Dendritic cell treated with granulocyte-macrophage colony-stimulating factor and Interleukin-4, amounts not matched to agents 40 ng/mL and 50 ng/mL, for 4 days (primary cell): Measurements from ENCODE around the gene MAN1A1.
A peak's percentile ranks its signal among the peaks of the same experiment; 100 is the strongest.

Experiments
- H3K27ac Mint-ChIP-seq: one replicate; pipeline ENCODE4 v1.8.0; 2022; ENCODE audit warnings: mild to moderate bottlenecking, mixed read lengths
- H3K27me3 Mint-ChIP-seq: one replicate; pipeline ENCODE4 v1.8.0; 2022; ENCODE audit warnings: mild to moderate bottlenecking, mixed read lengths
- H3K36me3 Mint-ChIP-seq: one replicate; pipeline ENCODE4 v1.8.0; 2022; ENCODE audit warnings: low read depth, mixed read lengths
- H3K4me1 Mint-ChIP-seq: one replicate; pipeline ENCODE4 v1.8.0; 2022; ENCODE audit warnings: low read depth, mixed read lengths
- H3K4me3 Mint-ChIP-seq: one replicate; pipeline ENCODE4 v1.8.0; 2022; ENCODE audit warnings: mild to moderate bottlenecking, moderate library complexity, mixed read lengths
- H3K9me3 Mint-ChIP-seq: one replicate; pipeline ENCODE4 v1.8.0; 2022; ENCODE audit warnings: mixed read lengths
- intact Hi-C: fragments of 100-400 bp; cut with micrococcal nuclease; formaldehyde crosslinking; loops from one replicate; pipeline ENCODE4 v1.15.0; 2022

Gene MAN1A1

GRCh38 chr6:119148098-119148824 is 201.3 kb downstream of the MAN1A1 start:
- H3K27me3 Mint-ChIP-seq = no peaks in the 10 kb centered on the region
- peaks cover 38% of the 10 kb centered on the region for H3K4me1 Mint-ChIP-seq
- H3K27ac Mint-ChIP-seq = peak overlapping the region; percentile 82
- intact Hi-C loops = loop anchor here (5.0 to 10.0 kb wide), 4 partner anchors 167 to 829 kb away; partner anchors contain the start of gene MAN1A1
- no peaks in the 10 kb centered on the region for H3K9me3 Mint-ChIP-seq
- no peak overlapping the region for H3K4me3 Mint-ChIP-seq
- no peaks in the 10 kb centered on the region for H3K36me3 Mint-ChIP-seq

- no peaks in the 10 kb centered on the region for H3K9me3 Mint-ChIP-seq
- peak overlapping the region; percentile 82 for H3K27ac Mint-ChIP-seq
- no peaks in the 10 kb centered on the region for H3K36me3 Mint-ChIP-seq
- intact Hi-C loops = loop anchor here (5.0 to 10.0 kb wide), 4 partner anchors 167 to 830 kb away; partner anchors contain the start of gene MAN1A1
- peak overlapping the region; percentile 17 for H3K4me3 Mint-ChIP-seq
- no peaks in the 10 kb centered on the region for H3K27me3 Mint-ChIP-seq
- peaks cover 38% of the 10 kb centered on the region for H3K4me1 Mint-ChIP-seq
These were observed 202.2 kb downstream of the MAN1A1 start for GRCh38 chr6:119147101-119148053.

- Mint-ChIP-seq H3K9me3 (no peaks in the 10 kb centered on the region), H3K27me3 (no peaks in the 10 kb centered on the region), H3K27ac (no peak overlapping the region), H3K4me3 (no peak overlapping the region), H3K36me3 (no peaks in the 10 kb centered on the region), H3K4me1 (peaks cover 38% of the 10 kb centered on the region)
- intact Hi-C loops = loop anchor here (5.0 to 10.0 kb wide), 4 partner anchors 170 to 832 kb away; partner anchors contain the start of gene MAN1A1
These were observed 204.4 kb downstream of the MAN1A1 start for GRCh38 chr6:119145111-119145510.

- Mint-ChIP-seq H3K4me3 (no peak overlapping the region), H3K27me3 (no peaks in the 10 kb centered on the region), H3K4me1 (peaks cover 49% of the 10 kb centered on the region), H3K27ac (no peak overlapping the region), H3K9me3 (no peaks in the 10 kb centered on the region), H3K36me3 (no peaks in the 10 kb centered on the region)
- intact Hi-C loops = loop anchor here (10.0 kb wide), 2 partner anchors 172 to 302 kb away; no protein-coding TSS in a partner anchor
These were observed 206.9 kb downstream of the MAN1A1 start for GRCh38 chr6:119142637-119143036.

- no peaks in the 10 kb centered on the region for H3K9me3 Mint-ChIP-seq
- peaks cover 49% of the 10 kb centered on the region for H3K4me1 Mint-ChIP-seq
- intact Hi-C loops = loop anchor here (10.0 kb wide), 2 partner anchors 173 to 303 kb away; no protein-coding TSS in a partner anchor
- no peaks in the 10 kb centered on the region for H3K27me3 Mint-ChIP-seq
- no peaks in the 10 kb centered on the region for H3K36me3 Mint-ChIP-seq
- no peak overlapping the region for H3K4me3 Mint-ChIP-seq
- H3K27ac Mint-ChIP-seq = no peak overlapping the region
These were observed 207.5 kb downstream of the MAN1A1 start for GRCh38 chr6:119142041-119142440.

GRCh38 chr6:119140196-119141140 is 209.1 kb downstream of the MAN1A1 start:
- no peaks in the 10 kb centered on the region for H3K27me3 Mint-ChIP-seq
- no peak overlapping the region for H3K4me3 Mint-ChIP-seq
- intact Hi-C loops = loop anchor here (10.0 kb wide), 2 partner anchors 174 to 304 kb away; no protein-coding TSS in a partner anchor
- H3K36me3 Mint-ChIP-seq = no peaks in the 10 kb centered on the region
- H3K27ac Mint-ChIP-seq = no peak overlapping the region
- H3K9me3 Mint-ChIP-seq = no peaks in the 10 kb centered on the region
- peaks cover 42% of the 10 kb centered on the region for H3K4me1 Mint-ChIP-seq

- intact Hi-C loops = no loop called here
- Mint-ChIP-seq H3K27me3 (no peaks in the 10 kb centered on the region), H3K36me3 (no peaks in the 10 kb centered on the region), H3K27ac (no peak overlapping the region), H3K9me3 (no peaks in the 10 kb centered on the region), H3K4me3 (no peak overlapping the region), H3K4me1 (peaks cover 35% of the 10 kb centered on the region)
These were observed 210.5 kb downstream of the MAN1A1 start for GRCh38 chr6:119138906-119139541.

GRCh38 chr6:119137194-119138072 is 212.1 kb downstream of the MAN1A1 start:
- Mint-ChIP-seq H3K27ac (peak overlapping the region; percentile 50), H3K36me3 (no peaks in the 10 kb centered on the region), H3K27me3 (no peaks in the 10 kb centered on the region), H3K9me3 (no peaks in the 10 kb centered on the region), H3K4me3 (no peak overlapping the region), H3K4me1 (peaks cover 46% of the 10 kb centered on the region)
- intact Hi-C loops = no loop called here

- H3K27me3 Mint-ChIP-seq = no peaks in the 10 kb centered on the region
- peaks cover 43% of the 10 kb centered on the region for H3K4me1 Mint-ChIP-seq
- no peaks in the 10 kb centered on the region for H3K36me3 Mint-ChIP-seq
- no peak overlapping the region for H3K27ac Mint-ChIP-seq
- intact Hi-C loops = no loop called here
- H3K9me3 Mint-ChIP-seq = no peaks in the 10 kb centered on the region
- no peak overlapping the region for H3K4me3 Mint-ChIP-seq
These were observed 214.8 kb downstream of the MAN1A1 start for GRCh38 chr6:119134752-119135151.

GRCh38 chr6:119133400-119133799 is 216.2 kb downstream of the MAN1A1 start:
- Mint-ChIP-seq H3K36me3 (no peaks in the 10 kb centered on the region), H3K27me3 (peaks cover under 1% of the 10 kb centered on the region), H3K4me1 (peaks cover 40% of the 10 kb centered on the region), H3K9me3 (no peaks in the 10 kb centered on the region), H3K27ac (no peak overlapping the region), H3K4me3 (no peak overlapping the region)
- intact Hi-C loops = no loop called here

- no peaks in the 10 kb centered on the region for H3K9me3 Mint-ChIP-seq
- intact Hi-C loops = no loop called here
- H3K27me3 Mint-ChIP-seq = peaks cover 2% of the 10 kb centered on the region
- peaks cover 31% of the 10 kb centered on the region for H3K4me1 Mint-ChIP-seq
- H3K36me3 Mint-ChIP-seq = no peaks in the 10 kb centered on the region
- no peak overlapping the region for H3K27ac Mint-ChIP-seq
- H3K4me3 Mint-ChIP-seq = no peak overlapping the region
These were observed 217.1 kb downstream of the MAN1A1 start for GRCh38 chr6:119132261-119132981.
